Measurements from ENCODE around the gene FGF8. TPM values are rescaled to one million over a fixed set of nuclear protein-coding genes. Genes with fewer than 3 reads are reported as not detected.

FGF8 gene
- total and polyA plus RNA-seq, 9 of the 15 experiments (the other 6 are each of a cell fraction or from before 2014, with no cell fraction given): 0.13 to 0.82 (median 0.37) TPM; not detected in 5

GRCh38 chr10:101770331-101771215 lies 5.3 kb downstream of the FGF8 start:
- in situ Hi-C loops (cut with MboI): no loop called here
- no peak for ATAC-seq
- H3K79me2 ChIP-seq (ENCODE audit: control insufficient read depth, insufficient read depth, low read length): no peaks in the 10 kb centered on the region
- no peak for DNase-seq (ENCODE audit: extremely low read depth in 1 of 4, low spot score in 3 of 4)
- 63% methylated on average over 26 of the region's 41 CpGs for WGBS (ENCODE audit: insufficient coverage, low coverage, missing lambda C conversion rate)
- ChIA-PET POLR2A (interaction anchor here (1.0 to 1.4 kb wide), 3 partner anchors 12 to 21 kb away, joined by 3 to 5 read pairs (median 4); partner anchors contain the start of gene NPM3), CTCF (ENCODE audit: low intra/inter-chr PET ratio) (no interaction called here)
- H3K4me1 ChIP-seq (replicated peaks in 1 of 2; ENCODE audit: control insufficient read depth in 2 of 2, insufficient read depth in 2 of 2, low read length in 2 of 2): peaks cover 0 to 22% of the 10 kb centered on the region in 2 experiments; a peak in 2 of 5 replicates
- no peaks in the 10 kb centered on the region for H3K9me3 ChIP-seq (replicated peaks; ENCODE audit: control insufficient read depth, insufficient read depth, low read depth, low read length)
- H4K20me1 ChIP-seq (replicated peaks; ENCODE audit: control insufficient read depth, insufficient read depth, low read length): 0 out of 2 replicates have a peak, but pooled peaks cover 5% of the 10 kb centered on the region
- FAIRE-seq: no peak
- no peak for TF ChIP-seq GABPA (tag; conservative IDR thresholded peaks at IDR 0.05; ENCODE audit: low read depth)
- TF ChIP-seq ADNP (tag; IDR thresholded peaks at IDR 0.05): no peak
- H3K4me3 ChIP-seq: no peak overlapping the region
- no peak overlapping the region for H2AFZ ChIP-seq (ENCODE audit: low read depth, low read length)
- no peaks in the 10 kb centered on the region for H3K9me1 ChIP-seq (ENCODE audit: control insufficient read depth, insufficient read depth, low read length)
- peaks cover 16 to 40% of the 10 kb centered on the region in 2 experiments; a peak in 4 of 5 replicates for H3K27me3 ChIP-seq (ENCODE audit: control insufficient read depth in 2 of 2, insufficient read depth in 2 of 2, low read length in 2 of 2)
- intact Hi-C loops (cut with micrococcal nuclease): no loop called here
- H3K4me2 ChIP-seq (ENCODE audit: insufficient read depth, low read length): no peak overlapping the region
- H3K27ac ChIP-seq (ENCODE audit: extremely low read depth, low read depth, low read length): no peak overlapping the region
- no peak overlapping the region for H3K9ac ChIP-seq (ENCODE audit: insufficient read depth in 1 of 2, low read depth in 2 of 2, low read length in 2 of 2)
- no peaks in the 10 kb centered on the region for H3K36me3 ChIP-seq (ENCODE audit: control insufficient read depth, insufficient read depth, low read length)
- no TSS peak for BruUV-seq (replicated peaks)

GRCh38 chr10:101769541-101770180 lies 6.3 kb downstream of the FGF8 start:
- DNase-seq (ENCODE audit: extremely low read depth in 1 of 4, low spot score in 3 of 4) (no peak), FAIRE-seq (no peak), ATAC-seq (no peak)
- H3K4me3 ChIP-seq: no peak overlapping the region
- no peak overlapping the region for H2AFZ ChIP-seq (ENCODE audit: low read depth, low read length)
- H3K4me2 ChIP-seq (ENCODE audit: insufficient read depth, low read length): no peak overlapping the region
- H3K9me3 ChIP-seq (replicated peaks; ENCODE audit: control insufficient read depth, insufficient read depth, low read depth, low read length): no peaks in the 10 kb centered on the region
- no peak overlapping the region for H3K27ac ChIP-seq (ENCODE audit: extremely low read depth, low read depth, low read length)
- peaks cover 23 to 49% of the 10 kb centered on the region in 2 experiments for H3K27me3 ChIP-seq (ENCODE audit: control insufficient read depth in 2 of 2, insufficient read depth in 2 of 2, low read length in 2 of 2)
- no peak overlapping the region for H3K9ac ChIP-seq (ENCODE audit: insufficient read depth in 1 of 2, low read depth in 2 of 2, low read length in 2 of 2)
- POLR2A ChIA-PET: interaction anchor here (0.5 to 1.5 kb wide), 2 partner anchors 12 to 540 kb away, joined by 4 to 6 read pairs; no protein-coding TSS in a partner anchor
- in situ Hi-C loops (cut with MboI) (no loop called here), intact Hi-C loops (cut with micrococcal nuclease) (no loop called here)
- H3K36me3 ChIP-seq (ENCODE audit: control insufficient read depth, insufficient read depth, low read length): no peaks in the 10 kb centered on the region
- 67% methylated on average over 3 of the region's 5 CpGs for WGBS (ENCODE audit: insufficient coverage, low coverage, missing lambda C conversion rate)
- no peaks in the 10 kb centered on the region for H3K79me2 ChIP-seq (ENCODE audit: control insufficient read depth, insufficient read depth, low read length)
- 0 out of 2 replicates have a peak, but pooled peaks cover 5% of the 10 kb centered on the region for H4K20me1 ChIP-seq (replicated peaks; ENCODE audit: control insufficient read depth, insufficient read depth, low read length)
- no peaks in the 10 kb centered on the region for H3K9me1 ChIP-seq (ENCODE audit: control insufficient read depth, insufficient read depth, low read length)
- CTCF ChIA-PET (ENCODE audit: low intra/inter-chr PET ratio): no interaction called here
- no TSS peak for BruUV-seq (replicated peaks)
- H3K4me1 ChIP-seq (replicated peaks in 1 of 2; ENCODE audit: control insufficient read depth in 2 of 2, insufficient read depth in 2 of 2, low read length in 2 of 2): peaks cover 0 to 15% of the 10 kb centered on the region in 2 experiments; a peak in 2 of 5 replicates
- TF ChIP-seq RBM39 (optimal IDR thresholded peaks at IDR 0.05; ENCODE audit: low read depth, low read length) (no peak), ELF2 (CRISPR knock-in tag; IDR thresholded peaks at IDR 0.05) (no peak), LEF1 (IDR thresholded peaks at IDR 0.05) (no peak), NFE2L1 (tag; IDR thresholded peaks at IDR 0.05; ENCODE audit: borderline replicate concordance, low read depth) (no peak), ZNF124 (CRISPR knock-in tag; IDR thresholded peaks at IDR 0.05) (no peak), PKNOX1 (IDR thresholded peaks at IDR 0.05) (no peak), NRF1 (conservative IDR thresholded peaks at IDR 0.05 in 1 of 2, IDR thresholded peaks at IDR 0.05 in 1 of 2) (no peak), NKRF (IDR thresholded peaks at IDR 0.05; ENCODE audit: borderline replicate concordance) (no peak)

Data from K562 (cell line).